GM12878 (cell line): Measurements from ENCODE around the gene ATP10D. TPM values are rescaled to one million over a fixed set of nuclear protein-coding genes. Genes with fewer than 3 reads are reported as not detected.

Source experiments
- ATAC-seq: fragments of 200-7000 bp; cut with Tn5 transposase; 3 replicates; pipeline ENCODE4 v1.9.1; 2020; ENCODE audit warnings: mild to moderate bottlenecking, moderate library complexity
- BruUV-seq: library from RNA; stranded (reverse); fragments of 400-500 nt; replicated peaks from 2 replicates; lab custom pipeline; 2021; lab: Mats Ljungman, UMichigan
- CTCF ChIA-PET: fragments of 300-600 bp; sonication (Branson Sonifier 250); formaldehyde crosslinking; extraction: SDS; loops from one replicate; lab custom pipeline; 2021; ENCODE audit warnings: inconsistent platforms; lab: Yijun Ruan, JAX
- POLR2A ChIA-PET: fragments of 350-600 bp; formaldehyde crosslinking; extraction: SDS; loops from one replicate; lab custom pipeline; 2021; ENCODE audit warnings: inconsistent platforms; lab: Charles Lee
- RAD21 ChIA-PET: fragments of 300-600 bp; sonication (Branson Sonifier 250); formaldehyde crosslinking; loops from one replicate; lab custom pipeline; 2023; ENCODE audit warnings: antibody characterized with exemption; ENCODE audit not compliant: unreplicated experiment; lab: Charles Lee
- SMC1A ChIA-PET: fragments of 300-600 bp; sonication (Branson Sonifier 250); formaldehyde crosslinking; loops from one replicate; lab custom pipeline; 2023; ENCODE audit not compliant: unreplicated experiment, uncharacterized antibody; lab: Charles Lee
- DNase-seq: peaks from one replicate; pipeline ENCODE4 v3.0.0-alpha.2; 2011; ENCODE audit warnings: low read depth, low spot score
- FAIRE-seq: peaks from 3 replicates; lab custom pipeline; 2011; peaks lifted over from hg19 to GRCh38; lab: Jason Lieb, UNC
- H2AFZ ChIP-seq: 2 replicates; pipeline ENCODE4 v1.6.0; 2011; ENCODE audit warnings: low read depth, low read length, control low read depth; ENCODE audit not compliant: control insufficient read depth
- H3K27ac ChIP-seq: 2 replicates; pipeline ENCODE4 v1.5.1; 2011; ENCODE audit warnings: control low read depth; ENCODE audit not compliant: control insufficient read depth, insufficient read depth
- H3K27me3 ChIP-seq, 2 experiments: replicated peaks in 1 of 2; 2 replicates each; pipeline versions ENCODE4 v1.6.0 to v1.6.1; 2011; ENCODE audit warnings: low read length in 1 of 2; ENCODE audit not compliant: control insufficient read depth in 2 of 2, insufficient read depth in 2 of 2
- H3K36me3 ChIP-seq, 2 experiments: 2 replicates each; pipeline ENCODE4 v1.5.1; 2011; ENCODE audit warnings: low read length in 1 of 2; ENCODE audit not compliant: control insufficient read depth in 2 of 2, insufficient read depth in 2 of 2
- H3K4me1 ChIP-seq: 2 replicates; pipeline ENCODE4 v1.6.1; 2011; ENCODE audit warnings: mild to moderate bottlenecking, low read length, moderate library complexity, mixed read lengths; ENCODE audit not compliant: control insufficient read depth, insufficient read depth
- H3K4me2 ChIP-seq: 2 replicates; pipeline ENCODE4 v1.6.0; 2011; ENCODE audit warnings: control low read depth; ENCODE audit not compliant: control insufficient read depth, insufficient read depth
- H3K4me3 ChIP-seq: fragments of 200-600 bp; sonication (generic); 2 replicates; pipeline ENCODE4 v1.5.1; 2016
- H3K79me2 ChIP-seq: 2 replicates; pipeline ENCODE4 v1.6.0; 2011; ENCODE audit warnings: low read length; ENCODE audit not compliant: control insufficient read depth, insufficient read depth
- H3K9ac ChIP-seq: 2 replicates; pipeline ENCODE4 v1.8.0; 2011; ENCODE audit warnings: low read length, control low read depth, mixed read lengths; ENCODE audit not compliant: control insufficient read depth, insufficient read depth
- H3K9me3 ChIP-seq: replicated peaks from 3 replicates; pipeline ENCODE4 v1.5.1; 2011; ENCODE audit warnings: mild to moderate bottlenecking, low read length; ENCODE audit not compliant: control insufficient read depth, insufficient read depth
- H4K20me1 ChIP-seq: 2 replicates; pipeline ENCODE4 v1.6.0; 2011; ENCODE audit not compliant: control insufficient read depth, insufficient read depth
- ATF2 ChIP-seq: IDR thresholded peaks from 2 replicates; pipeline ENCODE4 v1.6.1; 2012; ENCODE audit warnings: low read length, inconsistent platforms
- CBFB ChIP-seq: IDR thresholded peaks from 2 replicates; pipeline ENCODE4 v1.6.1; 2016; ENCODE audit warnings: antibody characterized with exemption, low read depth
- CREM ChIP-seq: IDR thresholded peaks from 2 replicates; pipeline ENCODE4 v1.6.1; 2014; ENCODE audit warnings: antibody characterized with exemption, low read depth
- ESRRA ChIP-seq: IDR thresholded peaks from 2 replicates; pipeline ENCODE4 v1.6.1; 2012; ENCODE audit warnings: mild to moderate bottlenecking, low read length, improper control_type of control experiment
- MLLT1 ChIP-seq: fragments of 450-650 bp; IDR thresholded peaks from 2 replicates; pipeline ENCODE4 v1.6.1; 2016; ENCODE audit warnings: mild to moderate bottlenecking
- NFYA ChIP-seq: IDR thresholded peaks from 2 replicates; pipeline ENCODE4 v1.6.1; 2011; ENCODE audit warnings: low read depth, mild to moderate bottlenecking, low read length, improper control_type of control experiment, borderline replicate concordance
- PRDM15 ChIP-seq: fragments of 450-650 bp; formaldehyde crosslinking; IDR thresholded peaks from 2 replicates; pipeline ENCODE4 v1.4.0; 2020; ENCODE audit warnings: mild to moderate bottlenecking, moderate library complexity
- RFX5 ChIP-seq: IDR thresholded peaks from 2 replicates; pipeline ENCODE4 v1.6.1; 2011; ENCODE audit warnings: low read depth, low read length, improper control_type of control experiment
- RUNX3 ChIP-seq: IDR thresholded peaks from 2 replicates; pipeline ENCODE4 v1.6.1; 2012; ENCODE audit warnings: low read length, inconsistent platforms
- SMC3 ChIP-seq: IDR thresholded peaks from 2 replicates; pipeline ENCODE4 v1.6.1; 2011; ENCODE audit warnings: low read length, improper control_type of control experiment, borderline replicate concordance
- SREBF1 ChIP-seq: IDR thresholded peaks from 2 replicates; pipeline ENCODE4 v1.6.1; 2012; ENCODE audit warnings: mild to moderate bottlenecking, low read length
- SRF ChIP-seq, 2 experiments: IDR thresholded peaks; 2 replicates each; pipeline ENCODE4 v1.6.1; 2011; ENCODE audit warnings: low read depth in 2 of 2, low read length in 2 of 2, mild to moderate bottlenecking in 1 of 2, moderate library complexity in 1 of 2
- STAT1 ChIP-seq: fragments of 450-650 bp; conservative IDR thresholded peaks from 2 replicates; pipeline ENCODE4 v1.6.1; 2014; ENCODE audit warnings: antibody characterized with exemption, mild to moderate bottlenecking
- YBX1 ChIP-seq: fragments of 450-650 bp; IDR thresholded peaks from 2 replicates; pipeline ENCODE4 v1.6.1; 2016; ENCODE audit warnings: antibody characterized with exemption
- ZNF24 ChIP-seq: fragments of 450-650 bp; IDR thresholded peaks from 2 replicates; pipeline ENCODE4 v1.6.1; 2017; ENCODE audit warnings: antibody characterized with exemption, mild to moderate bottlenecking
- WGBS: methylation state at CpG from one replicate; pipeline ENCODE4 v1.1.6; 2016; ENCODE audit warnings: low lambda C conversion rate; ENCODE audit not compliant: insufficient replicate concordance, insufficient coverage; ENCODE audit errors: missing lambda C conversion rate; 5-methylcytosine and 5-hydroxymethylcytosine counted together
- in situ Hi-C: fragments of 300-500 bp; cut with MboI; formaldehyde crosslinking; loops from 9 replicates; pipeline ENCODE4 v1.14.3; 2018; ENCODE audit warnings: mixed read lengths
- intact Hi-C: fragments of 100-400 bp; cut with micrococcal nuclease; formaldehyde crosslinking; loops from one replicate; pipeline ENCODE4 v1.14.2; 2022; ENCODE audit not compliant: unreplicated experiment
- polyA plus RNA-seq, 11 experiments: library from polyadenylated mRNA; depleted of rRNA in 4 of 11; unstranded in 6 of 11; stranded (reverse) in 5 of 11; fragments of >200 nt; fragmentation: Nextera tagmentation in 4 of 11; fragmentation: Illumina TruSeq in 1 of 11; extraction: Ambion mirVana in 4 of 11; extraction: Trizol in 1 of 11; gene quantifications; 1 replicate in 1 of 11; 2 replicates in 10 of 11; pipeline versions ENCODE4 v1.2.1 to v1.2.3, GENCODE V29; 2011 to 2016; ENCODE audit warnings: inconsistent platforms in 2 of 11, missing spikeins in 2 of 11, low read depth in 1 of 11
- total RNA-seq, 4 experiments: library from RNA; depleted of rRNA in 3 of 4; stranded (reverse); fragments of >200 nt in 3 of 4; fragmentation: Illumina TruSeq in 1 of 4; extraction: Trizol in 1 of 4; gene quantifications; 2 replicates each; pipeline versions ENCODE4 v1.2.1 to v1.2.3, GENCODE V29; 2013 to 2021

Gene ATP10D
- total and polyA plus RNA-seq, 10 of the 15 experiments (the other 5 are each of a cell fraction or from before 2014, with no cell fraction given): 10.2 to 50.3 (median 19.1) TPM

GRCh38 chr4:47499700-47500099, 14.6 kb downstream of the ATP10D start (continued):
- TF ChIP-seq ATF2 (peak; percentile 20; the same call in 1 of the 2 replicates), PRDM15 (CRISPR knock-in tag) (no peak), CREM (no peak), CBFB (no peak)
- TF ChIP-seq, all 136 proteins: peak for 4

- no peaks in the 10 kb centered on the region; the same call in 1 of the 3 replicates for H3K9me3 ChIP-seq
- CTCF ChIA-PET: interaction anchor here (1.1 to 10.3 kb wide), 5 partner anchors 9 to 336 kb away, joined by 3 to 124 read pairs (median 3); no protein-coding TSS in a partner anchor
- H3K27ac ChIP-seq: peak overlapping the region; percentile 80; the same call in 1 of the 2 replicates
- intact Hi-C loops (no loop called here), in situ Hi-C loops (no loop called here)
- H3K4me2 ChIP-seq: no peak overlapping the region
- no peak overlapping the region for H3K4me3 ChIP-seq
- POLR2A ChIA-PET: interaction anchor here (1.1 to 5.3 kb wide), 4 partner anchors 9 to 37 kb away, joined by 6 to 43 read pairs (median 14); partner anchors contain the start of genes ATP10D and COMMD8
- no peak overlapping the region for H2AFZ ChIP-seq
- 0 out of 2 replicates have a peak, but pooled peaks cover 2% of the 10 kb centered on the region for H3K79me2 ChIP-seq
- H3K36me3 ChIP-seq: no peaks in the 10 kb centered on the region
- no peaks in the 10 kb centered on the region for H4K20me1 ChIP-seq
- no peaks in the 10 kb centered on the region for H3K27me3 ChIP-seq
- no peak for DNase-seq
- ATAC-seq: peak; percentile 9; the same call in 2 of the 3 replicates
- peaks cover 25% of the 10 kb centered on the region for H3K4me1 ChIP-seq
- RAD21 ChIA-PET: interaction anchor here (1.3 to 5.5 kb wide), 8 partner anchors 9 to 40 kb away, joined by 4 to 99 read pairs (median 12); partner anchors contain the start of genes ATP10D and COMMD8
- H3K9ac ChIP-seq: no peak overlapping the region
- 63% methylated on average over 3 of the region's 3 CpGs for WGBS
- SMC1A ChIA-PET: interaction anchor here (1.0 to 11.1 kb wide), 9 partner anchors 8 to 193 kb away, joined by 3 to 239 read pairs (median 14); partner anchors contain the start of gene ATP10D
- FAIRE-seq: no peak
- BruUV-seq: TSS peak; percentile 22
- TF ChIP-seq YBX1 (no peak), NFYA (no peak), SREBF1 (no peak), SMC3 (no peak), ESRRA (no peak), ZNF24 (no peak), SRF (IDR thresholded peaks at IDR 0.05; ENCODE audit: low read depth in 2 of 2, low read length in 2 of 2) (no peak), STAT1 (no peak), RFX5 (no peak), ATF2 (no peak), MLLT1 (no peak), RUNX3 (no peak)
These were observed 15.7 kb downstream of the ATP10D start for GRCh38 chr4:47500776-47501175.
